Measurements from ENCODE around the gene MDH1. TPM values are rescaled to one million over a fixed set of nuclear protein-coding genes. Genes with fewer than 3 reads are reported as not detected.

The MDH1 gene
- total and polyA plus RNA-seq, 4 donors, result 75.6 to 210 (median 118) TPM

- TF ChIP-seq ZBTB33 (IDR thresholded peaks at IDR 0.05), result no peak
- TF ChIP-seq TAF1 (conservative IDR thresholded peaks at IDR 0.05), result no peak
- no peak for TF ChIP-seq FOXA1 (IDR thresholded peaks at IDR 0.05)
- TF ChIP-seq ATF3 (IDR thresholded peaks at IDR 0.05), result no peak
- no peak for TF ChIP-seq YY1 (IDR thresholded peaks at IDR 0.05)
- TF ChIP-seq MAX (IDR thresholded peaks at IDR 0.05), result no peak
- TF ChIP-seq RAD21 (IDR thresholded peaks at IDR 0.05), result no peak
- no peak for TF ChIP-seq SP1 (IDR thresholded peaks at IDR 0.05)
- no peak for TF ChIP-seq RXRA (IDR thresholded peaks at IDR 0.05)
Measured at GRCh38 chr2:63651861-63652651, 63.3 kb downstream of the MDH1 start (continued).

- Histone ChIP-seq H3K4me1 (ENCODE audit: control insufficient read depth in 4 of 4, insufficient read depth in 4 of 4, low read length in 3 of 4) (peaks cover 0 to 17% (median 12%) of the 10 kb centered on the region in 4 donors), H3K9me3 (ENCODE audit: control insufficient read depth in 4 of 4, low read length in 3 of 4) (peaks cover 0 to 3% (median 0%) of the 10 kb centered on the region in 4 donors), H3K9ac (ENCODE audit: low read depth in 1 of 2, low read length in 2 of 2) (no peak overlapping the region), H3K27me3 (ENCODE audit: control insufficient read depth in 4 of 4, insufficient read depth in 4 of 4, low read length in 3 of 4) (no peaks in the 10 kb centered on the region), H3K36me3 (ENCODE audit: control insufficient read depth in 4 of 4, insufficient read depth in 3 of 4, low read depth in 1 of 4, low read length in 3 of 4) (no peaks in the 10 kb centered on the region), H3K4me3 (ENCODE audit: low read depth in 1 of 3, low read length in 3 of 3) (no peak overlapping the region), H3K27ac (ENCODE audit: low read depth in 1 of 2, low read length in 2 of 2) (peak overlapping the region; percentile 1 to 28)
- 74% methylated on average over 2 of the region's 2 CpGs for WGBS
- no peak for DNase-seq (ENCODE audit: low spot score)
- TF ChIP-seq HNF4A (conservative IDR thresholded peaks at IDR 0.05), result peak; percentile 63 to 67
- TF ChIP-seq HNF4G (IDR thresholded peaks at IDR 0.05), result no peak
Measured at GRCh38 chr2:63652652-63652985, 63.9 kb downstream of the MDH1 start.

- DNase-seq (ENCODE audit: low spot score), result no peak
- WGBS, result 89% methylated on average over 1 of the region's 1 CpG
- Histone ChIP-seq H3K4me1 (ENCODE audit: control insufficient read depth in 4 of 4, insufficient read depth in 4 of 4, low read length in 3 of 4) (peaks cover 0 to 26% (median 12%) of the 10 kb centered on the region in 4 donors), H3K9me3 (ENCODE audit: control insufficient read depth in 4 of 4, low read length in 3 of 4) (peaks cover 0 to 3% (median 0%) of the 10 kb centered on the region in 4 donors), H3K4me3 (ENCODE audit: low read depth in 1 of 3, low read length in 3 of 3) (no peak overlapping the region), H3K27me3 (ENCODE audit: control insufficient read depth in 4 of 4, insufficient read depth in 4 of 4, low read length in 3 of 4) (no peaks in the 10 kb centered on the region), H3K9ac (ENCODE audit: low read depth in 1 of 2, low read length in 2 of 2) (no peak overlapping the region), H3K36me3 (ENCODE audit: control insufficient read depth in 4 of 4, insufficient read depth in 3 of 4, low read depth in 1 of 4, low read length in 3 of 4) (no peaks in the 10 kb centered on the region), H3K27ac (ENCODE audit: low read depth in 1 of 2, low read length in 2 of 2) (no peak overlapping the region)
- TF ChIP-seq YY1 (IDR thresholded peaks at IDR 0.05) (no peak), FOXA1 (IDR thresholded peaks at IDR 0.05) (no peak), GABPA (IDR thresholded peaks at IDR 0.05 in 1 of 2, conservative IDR thresholded peaks at IDR 0.05 in 1 of 2) (no peak), ATF3 (IDR thresholded peaks at IDR 0.05) (no peak), SP1 (IDR thresholded peaks at IDR 0.05) (no peak), FOXA2 (IDR thresholded peaks at IDR 0.05) (no peak), ZBTB33 (IDR thresholded peaks at IDR 0.05) (no peak), EGR1 (IDR thresholded peaks at IDR 0.05; ENCODE audit: low read depth in 2 of 2) (no peak), JUND (IDR thresholded peaks at IDR 0.05) (no peak), RXRA (IDR thresholded peaks at IDR 0.05) (no peak), RAD21 (IDR thresholded peaks at IDR 0.05) (no peak), HNF4G (IDR thresholded peaks at IDR 0.05) (no peak), NR2F2 (IDR thresholded peaks at IDR 0.05) (no peak), HNF4A (conservative IDR thresholded peaks at IDR 0.05) (no peak), MAX (IDR thresholded peaks at IDR 0.05) (no peak)
Measured at GRCh38 chr2:63654959-63655358, 66.2 kb downstream of the MDH1 start.
